Panc1 (cell line): ENCODE data around the gene MXD4. TPM values are rescaled to one million over a fixed set of nuclear protein-coding genes. Genes with fewer than 3 reads are reported as not detected.

ENCODE experiments used
- ATAC-seq: fragments of 200-7000 bp; cut with Tn5 transposase; 2 replicates; pipeline ENCODE4 v1.9.1; 2020; ENCODE audit warnings: mild to moderate bottlenecking, moderate library complexity
- BruUV-seq: library from RNA; stranded (reverse); fragments of 400-500 nt; replicated peaks from 2 replicates; lab custom pipeline; 2021; lab: Mats Ljungman, UMichigan
- CTCF ChIA-PET: fragments of 300-600 bp; sonication (Branson Sonifier 250); formaldehyde crosslinking; loops from one replicate; lab custom pipeline; 2022; ENCODE audit warnings: antibody characterized with exemption; lab: Charles Lee
- POLR2A ChIA-PET: fragments of 300-600 bp; sonication (Branson Sonifier 250); formaldehyde crosslinking; loops from one replicate; lab custom pipeline; 2022; ENCODE audit warnings: antibody characterized with exemption; lab: Charles Lee
- DNase-seq: peaks from one replicate; pipeline ENCODE4 v3.0.0-alpha.2; 2010; ENCODE audit warnings: low read depth, low spot score
- H3K27ac ChIP-seq: 2 replicates; pipeline ENCODE4 v1.5.1; 2011; ENCODE audit warnings: mild to moderate bottlenecking, low read length, inconsistent platforms
- H3K27me3 ChIP-seq: fragments of 200-500 bp; sonication (Bioruptor generic); 2 replicates; pipeline ENCODE4 v1.6.0; 2014; ENCODE audit warnings: low read length, inconsistent platforms; ENCODE audit not compliant: control insufficient read depth, insufficient read depth
- H3K36me3 ChIP-seq: fragments of 200-500 bp; sonication (Bioruptor generic); 2 replicates; pipeline ENCODE4 v1.5.1; 2014; ENCODE audit warnings: inconsistent platforms, mild to moderate bottlenecking, low read length, moderate library complexity; ENCODE audit not compliant: control insufficient read depth, insufficient read depth
- H3K4me1 ChIP-seq: 2 replicates; pipeline ENCODE4 v1.5.1; 2011; ENCODE audit warnings: inconsistent platforms, mild to moderate bottlenecking, low read length, moderate library complexity; ENCODE audit not compliant: control insufficient read depth, insufficient read depth
- H3K4me3 ChIP-seq, 2 experiments: 2 replicates each; pipeline ENCODE4 v1.5.1; 2011 to 2012; ENCODE audit warnings: low read depth in 2 of 2, low read length in 2 of 2, mild to moderate bottlenecking in 2 of 2, inconsistent platforms in 1 of 2, moderate library complexity in 1 of 2
- H3K9me3 ChIP-seq: fragments of 200-500 bp; sonication (Bioruptor generic); 2 replicates; pipeline ENCODE4 v1.5.1; 2014; ENCODE audit warnings: low read depth, mild to moderate bottlenecking, inconsistent platforms, low read length, moderate library complexity; ENCODE audit not compliant: control insufficient read depth, insufficient read depth
- POLR2AphosphoS5 ChIP-seq: IDR thresholded peaks from 2 replicates; pipeline ENCODE4 v1.6.1; 2012; ENCODE audit warnings: mild to moderate bottlenecking, low read depth, low read length, moderate library complexity
- SIN3A ChIP-seq: IDR thresholded peaks from 2 replicates; pipeline ENCODE4 v1.6.1; 2012; ENCODE audit warnings: low read depth, mild to moderate bottlenecking, low read length, moderate library complexity, borderline replicate concordance; ENCODE audit not compliant: insufficient read depth
- TCF7L2 ChIP-seq: IDR thresholded peaks from 2 replicates; pipeline ENCODE4 v1.6.1; 2011; ENCODE audit warnings: mild to moderate bottlenecking, low read depth, low read length, inconsistent platforms
- in situ Hi-C: cut with HindIII; loops from 2 replicates; pipeline ENCODE4 v1.10.0; 2016; ENCODE audit warnings: low sequenced_read_pairs, low pct_unique_long_range_greater_than_20kb
- intact Hi-C: fragments of 100-400 bp; cut with micrococcal nuclease; formaldehyde crosslinking; loops from one replicate; pipeline ENCODE4 v1.10.0; 2022; ENCODE audit not compliant: unreplicated experiment
- total RNA-seq: library from RNA; stranded (reverse); gene quantifications from one replicate; pipeline ENCODE4 v1.2.1, GENCODE V29; 2021; ENCODE audit not compliant: unreplicated experiment
- TF ChIP-seq, protein P1 (sequence below), 2 experiments: IDR thresholded peaks; 2 replicates each; pipeline ENCODE4 v1.6.1; 2011 to 2012; ENCODE audit warnings: low read depth in 2 of 2, control low read depth in 1 of 2, low read length in 1 of 2, mild to moderate bottlenecking in 1 of 2, moderate library complexity in 1 of 2; ENCODE audit not compliant: insufficient read depth in 1 of 2
- TF ChIP-seq, protein P2 (sequence below): fragments of 450-650 bp; IDR thresholded peaks from 2 replicates; pipeline ENCODE4 v1.5.1; 2017; ENCODE audit warnings: mild to moderate bottlenecking

The MXD4 gene
- total RNA-seq, 1 experiment from 2014 or later = 32.7 TPM

DNA sequence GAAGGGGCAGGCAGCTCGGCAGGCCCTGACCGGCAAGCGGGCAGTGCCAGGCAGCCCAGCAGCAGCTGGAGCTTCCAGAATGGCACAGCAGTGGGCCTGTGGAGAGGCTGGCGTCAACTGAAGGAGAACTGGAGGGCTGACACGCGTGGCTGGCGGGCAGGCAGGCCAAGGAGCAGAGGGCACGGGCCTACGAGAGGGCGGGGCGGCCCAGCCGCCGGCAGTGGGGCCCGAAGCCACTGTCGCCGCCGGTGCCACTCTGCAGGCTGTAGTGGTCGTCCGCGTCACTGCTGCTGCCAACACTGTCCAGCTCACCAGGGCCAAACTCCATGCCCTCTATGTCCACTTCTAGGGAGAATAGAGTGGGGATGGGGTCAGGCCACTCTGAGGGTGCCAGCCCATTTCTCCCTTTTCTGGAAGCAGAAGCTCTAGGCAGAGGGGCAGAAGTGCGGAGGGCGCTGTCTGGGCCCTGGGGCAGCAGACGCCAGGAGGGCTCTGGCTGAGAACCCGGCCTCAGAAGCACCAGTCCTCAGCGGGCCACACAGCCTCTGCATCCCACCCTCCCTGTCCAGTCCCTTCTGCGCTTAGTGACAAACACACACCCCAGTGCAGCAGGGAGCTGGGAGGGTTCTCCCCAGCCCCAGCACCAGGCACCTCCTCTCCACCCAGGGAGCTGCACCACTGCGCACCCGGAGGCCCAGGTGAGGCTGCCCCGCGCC is 11.4 kb downstream of the MXD4 start:
- TF ChIP-seq SIN3A (no peak), TCF7L2 (no peak), POLR2AphosphoS5 (no peak)
- TF ChIP-seq, protein P1, sequence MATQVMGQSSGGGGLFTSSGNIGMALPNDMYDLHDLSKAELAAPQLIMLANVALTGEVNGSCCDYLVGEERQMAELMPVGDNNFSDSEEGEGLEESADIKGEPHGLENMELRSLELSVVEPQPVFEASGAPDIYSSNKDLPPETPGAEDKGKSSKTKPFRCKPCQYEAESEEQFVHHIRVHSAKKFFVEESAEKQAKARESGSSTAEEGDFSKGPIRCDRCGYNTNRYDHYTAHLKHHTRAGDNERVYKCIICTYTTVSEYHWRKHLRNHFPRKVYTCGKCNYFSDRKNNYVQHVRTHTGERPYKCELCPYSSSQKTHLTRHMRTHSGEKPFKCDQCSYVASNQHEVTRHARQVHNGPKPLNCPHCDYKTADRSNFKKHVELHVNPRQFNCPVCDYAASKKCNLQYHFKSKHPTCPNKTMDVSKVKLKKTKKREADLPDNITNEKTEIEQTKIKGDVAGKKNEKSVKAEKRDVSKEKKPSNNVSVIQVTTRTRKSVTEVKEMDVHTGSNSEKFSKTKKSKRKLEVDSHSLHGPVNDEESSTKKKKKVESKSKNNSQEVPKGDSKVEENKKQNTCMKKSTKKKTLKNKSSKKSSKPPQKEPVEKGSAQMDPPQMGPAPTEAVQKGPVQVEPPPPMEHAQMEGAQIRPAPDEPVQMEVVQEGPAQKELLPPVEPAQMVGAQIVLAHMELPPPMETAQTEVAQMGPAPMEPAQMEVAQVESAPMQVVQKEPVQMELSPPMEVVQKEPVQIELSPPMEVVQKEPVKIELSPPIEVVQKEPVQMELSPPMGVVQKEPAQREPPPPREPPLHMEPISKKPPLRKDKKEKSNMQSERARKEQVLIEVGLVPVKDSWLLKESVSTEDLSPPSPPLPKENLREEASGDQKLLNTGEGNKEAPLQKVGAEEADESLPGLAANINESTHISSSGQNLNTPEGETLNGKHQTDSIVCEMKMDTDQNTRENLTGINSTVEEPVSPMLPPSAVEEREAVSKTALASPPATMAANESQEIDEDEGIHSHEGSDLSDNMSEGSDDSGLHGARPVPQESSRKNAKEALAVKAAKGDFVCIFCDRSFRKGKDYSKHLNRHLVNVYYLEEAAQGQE (IDR thresholded peaks at IDR 0.05; ENCODE audit: insufficient read depth in 1 of 2, low read depth in 2 of 2, low read length in 1 of 2) = no peak
- TF ChIP-seq, protein P2, sequence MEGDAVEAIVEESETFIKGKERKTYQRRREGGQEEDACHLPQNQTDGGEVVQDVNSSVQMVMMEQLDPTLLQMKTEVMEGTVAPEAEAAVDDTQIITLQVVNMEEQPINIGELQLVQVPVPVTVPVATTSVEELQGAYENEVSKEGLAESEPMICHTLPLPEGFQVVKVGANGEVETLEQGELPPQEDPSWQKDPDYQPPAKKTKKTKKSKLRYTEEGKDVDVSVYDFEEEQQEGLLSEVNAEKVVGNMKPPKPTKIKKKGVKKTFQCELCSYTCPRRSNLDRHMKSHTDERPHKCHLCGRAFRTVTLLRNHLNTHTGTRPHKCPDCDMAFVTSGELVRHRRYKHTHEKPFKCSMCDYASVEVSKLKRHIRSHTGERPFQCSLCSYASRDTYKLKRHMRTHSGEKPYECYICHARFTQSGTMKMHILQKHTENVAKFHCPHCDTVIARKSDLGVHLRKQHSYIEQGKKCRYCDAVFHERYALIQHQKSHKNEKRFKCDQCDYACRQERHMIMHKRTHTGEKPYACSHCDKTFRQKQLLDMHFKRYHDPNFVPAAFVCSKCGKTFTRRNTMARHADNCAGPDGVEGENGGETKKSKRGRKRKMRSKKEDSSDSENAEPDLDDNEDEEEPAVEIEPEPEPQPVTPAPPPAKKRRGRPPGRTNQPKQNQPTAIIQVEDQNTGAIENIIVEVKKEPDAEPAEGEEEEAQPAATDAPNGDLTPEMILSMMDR = no peak
- BruUV-seq = no TSS peak
- DNase-seq = no peak
- Histone ChIP-seq H3K27ac (no peak overlapping the region), H3K36me3 (no peaks in the 10 kb centered on the region), H3K27me3 (no peaks in the 10 kb centered on the region), H3K9me3 (no peaks in the 10 kb centered on the region), H3K4me3 (no peak overlapping the region), H3K4me1 (no peaks in the 10 kb centered on the region)
- ChIA-PET CTCF (interaction anchor here (0.7 kb wide), 1 partner anchor 209 kb away, joined by 3 read pairs; no protein-coding TSS in a partner anchor), POLR2A (no interaction called here)
- no peak for ATAC-seq
- intact Hi-C loops (no loop called here), in situ Hi-C loops (no loop called here)

DNA sequence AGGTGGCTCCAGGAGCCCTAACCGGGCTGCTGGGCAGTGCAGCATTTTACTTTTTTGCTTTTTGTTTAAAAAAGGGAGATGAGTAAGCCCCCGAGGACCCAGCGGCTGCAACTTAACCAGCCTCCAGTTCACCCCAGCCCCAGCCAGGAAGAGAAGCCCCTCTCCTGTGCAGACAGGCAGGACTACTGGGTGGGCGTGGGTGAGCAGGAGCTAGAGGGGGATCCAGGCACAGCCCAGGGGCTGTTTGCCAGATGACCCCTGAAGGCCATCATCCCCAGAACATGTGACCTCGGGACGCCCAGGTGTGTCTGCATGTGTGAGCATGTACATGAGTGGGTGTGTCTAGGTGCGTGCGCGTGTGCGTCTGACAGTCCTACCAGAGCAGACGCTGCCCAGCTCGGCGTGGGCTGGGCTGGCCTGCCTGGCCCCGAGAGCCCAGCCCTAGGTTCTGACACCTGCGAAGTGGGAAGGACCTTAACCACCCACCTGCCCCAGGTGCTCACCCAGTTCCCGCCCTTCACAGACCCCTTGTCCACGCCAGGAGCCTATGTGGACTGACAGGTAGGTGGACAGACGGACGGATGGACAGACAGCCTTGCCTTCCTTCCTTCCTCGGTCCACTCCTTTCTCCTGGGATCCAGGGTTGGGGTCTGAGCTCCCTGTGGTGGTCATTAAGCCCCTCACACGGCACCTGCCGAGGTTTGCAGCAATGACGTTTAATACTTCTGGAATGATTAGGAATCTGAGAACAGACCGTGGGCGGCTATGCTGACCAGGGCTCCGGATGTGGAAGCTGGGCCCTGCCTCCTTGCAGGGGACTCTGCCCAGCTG is 12.2 kb downstream of the MXD4 start:
- H3K4me1 ChIP-seq = no peaks in the 10 kb centered on the region
- BruUV-seq = no TSS peak
- intact Hi-C loops = no loop called here
- CTCF ChIA-PET = interaction anchor here (0.7 kb wide), 1 partner anchor 210 kb away, joined by 3 read pairs; no protein-coding TSS in a partner anchor
- H3K36me3 ChIP-seq = no peaks in the 10 kb centered on the region
- H3K27ac ChIP-seq = no peak overlapping the region
- no peak for DNase-seq
- POLR2A ChIA-PET = no interaction called here
- ATAC-seq = no peak
- no peaks in the 10 kb centered on the region for H3K9me3 ChIP-seq
- no peak overlapping the region for H3K4me3 ChIP-seq
- in situ Hi-C loops = no loop called here
- H3K27me3 ChIP-seq = no peaks in the 10 kb centered on the region
- TF ChIP-seq TCF7L2 (no peak), POLR2AphosphoS5 (no peak), SIN3A (no peak)
- TF ChIP-seq, protein P2 = no peak
- TF ChIP-seq, protein P1 (IDR thresholded peaks at IDR 0.05; ENCODE audit: insufficient read depth in 1 of 2, low read depth in 2 of 2, low read length in 1 of 2) = no peak
